Naive thymus-derived CD4-positive, alpha-beta T cell (primary cell): ENCODE data around the gene IFNAR2. TPM values are rescaled to one million over a fixed set of nuclear protein-coding genes. Genes with fewer than 3 reads are reported as not detected.
A peak's percentile ranks its signal among the peaks of the same experiment; 100 is the strongest.

Experiments used
- ATAC-seq: fragments of 150-1000 bp; cut with Tn5 transposase; 2 replicates; pipeline ENCODE4 v1.10.0; 2021; ENCODE audit warnings: mild to moderate bottlenecking, moderate library complexity
- CTCF ChIA-PET: fragments of 350-600 bp; sonication (Branson Sonifier 250); formaldehyde crosslinking; loops from one replicate; lab custom pipeline; 2021; ENCODE audit warnings: antibody characterized with exemption; lab: Charles Lee
- POLR2A ChIA-PET: fragments of 350-600 bp; sonication (Branson Sonifier 250); formaldehyde crosslinking; loops from one replicate; lab custom pipeline; 2021; ENCODE audit warnings: antibody characterized with exemption, inconsistent platforms; lab: Charles Lee
- DNase-seq, 9 donors: peaks; one replicate each; pipeline versions ENCODE4 v3.0.0 to v3.0.0-alpha.2; 2020 to 2022; ENCODE audit warnings: mixed read lengths in 1 of 9
- H3K27ac ChIP-seq: one replicate; pipeline ENCODE4 v1.7.0; 2013; ENCODE audit warnings: mild to moderate bottlenecking, low read depth, low read length, moderate library complexity
- H3K27me3 ChIP-seq, 2 donors: one replicate each; pipeline ENCODE4 v1.7.0; 2013; ENCODE audit warnings: low read length in 2 of 2, mild to moderate bottlenecking in 2 of 2, moderate library complexity in 2 of 2; ENCODE audit not compliant: control insufficient read depth in 2 of 2, insufficient read depth in 2 of 2
- H3K36me3 ChIP-seq, 3 experiments: 1 replicate in 2 of 3; 2 replicates in 1 of 3; pipeline ENCODE4 v1.7.0; 2013; ENCODE audit warnings: low read length in 3 of 3, mild to moderate bottlenecking in 3 of 3, moderate library complexity in 1 of 3; ENCODE audit not compliant: insufficient read depth in 3 of 3, control insufficient read depth in 2 of 3
- H3K4me1 ChIP-seq, 2 donors: one replicate each; pipeline ENCODE4 v1.7.0; 2013; ENCODE audit warnings: low read length in 2 of 2, mild to moderate bottlenecking in 2 of 2, moderate library complexity in 1 of 2; ENCODE audit not compliant: control insufficient read depth in 2 of 2, insufficient read depth in 2 of 2
- H3K4me3 ChIP-seq: 2 replicates; pipeline ENCODE4 v1.7.0; 2013; ENCODE audit warnings: mild to moderate bottlenecking, low read length
- H3K9me3 ChIP-seq, 3 experiments: 1 replicate in 2 of 3; 2 replicates in 1 of 3; pipeline ENCODE4 v1.7.0; 2013; ENCODE audit warnings: low read length in 3 of 3; ENCODE audit not compliant: control insufficient read depth in 2 of 3
- H3K27ac Mint-ChIP-seq, 9 donors: one replicate each; pipeline ENCODE4 v1.8.0; 2020 to 2022; ENCODE audit warnings: mixed read lengths in 9 of 9, mild to moderate bottlenecking in 8 of 9, moderate library complexity in 5 of 9, inconsistent platforms in 2 of 9
- H3K27me3 Mint-ChIP-seq, 5 donors: one replicate each; pipeline ENCODE4 v1.8.0; 2021 to 2022; ENCODE audit warnings: mixed read lengths in 5 of 5, mild to moderate bottlenecking in 1 of 5
- H3K36me3 Mint-ChIP-seq, 5 donors: one replicate each; pipeline ENCODE4 v1.8.0; 2020 to 2022; ENCODE audit warnings: mixed read lengths in 5 of 5, mild to moderate bottlenecking in 3 of 5, inconsistent platforms in 1 of 5
- H3K4me1 Mint-ChIP-seq, 7 donors: one replicate each; pipeline ENCODE4 v1.8.0; 2020 to 2022; ENCODE audit warnings: mixed read lengths in 7 of 7, mild to moderate bottlenecking in 3 of 7, inconsistent platforms in 1 of 7
- H3K4me3 Mint-ChIP-seq, 10 donors: one replicate each; pipeline ENCODE4 v1.8.0; 2020 to 2022; ENCODE audit warnings: mild to moderate bottlenecking in 10 of 10, mixed read lengths in 10 of 10, moderate library complexity in 6 of 10, inconsistent platforms in 2 of 10
- H3K9me3 Mint-ChIP-seq, 11 donors: one replicate each; pipeline ENCODE4 v1.8.0; 2020 to 2022; ENCODE audit warnings: mixed read lengths in 11 of 11, mild to moderate bottlenecking in 4 of 11, inconsistent platforms in 1 of 11, moderate library complexity in 1 of 11
- intact Hi-C, 2 donors: fragments of 100-400 bp; cut with micrococcal nuclease; formaldehyde crosslinking; loops; one replicate each; pipeline ENCODE4 v1.15.1; 2023
- polyA plus RNA-seq, 2 donors: library from polyadenylated mRNA; unstranded; fragments of 300-500 nt; fragmentation: Illumina TruSeq; gene quantifications; one replicate each; pipeline ENCODE4 v1.2.3, GENCODE V29; 2021
- total RNA-seq, 6 experiments: library from RNA in 5 of 6; stranded (reverse) in 5 of 6; gene quantifications; 1 replicate in 5 of 6; 2 replicates in 1 of 6; pipeline ENCODE4 v1.2.3 and lab custom pipeline; 2021 to 2026

Gene IFNAR2
- total and polyA plus RNA-seq, 7 experiments from 2014 or later: 44.9 to 90.2 (median 77.3) TPM

- DNase-seq: no peak
- Histone ChIP-seq H3K36me3 (peaks cover 18 to 38% (median 20%) of the 10 kb centered on the region in 3 experiments), H3K27me3 (no peaks in the 10 kb centered on the region), H3K4me3 (peak overlapping the region; percentile 19), H3K27ac (peak overlapping the region; percentile 12), H3K9me3 (no peaks in the 10 kb centered on the region), H3K4me1 (peaks cover 36 to 77% of the 10 kb centered on the region in 2 donors)
- ChIA-PET CTCF (interaction anchor here (0.9 kb wide), 1 partner anchor 47 kb away, joined by 3 read pairs; no protein-coding TSS in a partner anchor), POLR2A (interaction anchor here (0.6 to 2.0 kb wide), 6 partner anchors 10 to 117 kb away, joined by 3 to 6 read pairs (median 4); partner anchors contain the start of gene IL10RB)
- ATAC-seq: peak; percentile 45
- peaks cover 55 to 90% (median 84%) of the 10 kb centered on the region in 7 donors for H3K4me1 Mint-ChIP-seq
- no peaks in the 10 kb centered on the region for H3K27me3 Mint-ChIP-seq
- H3K4me3 Mint-ChIP-seq: peak overlapping the region; percentile 22 to 76 (median 64)
- no peaks in the 10 kb centered on the region for H3K9me3 Mint-ChIP-seq
- intact Hi-C loops: no loop called here
- H3K27ac Mint-ChIP-seq: peak overlapping the region; percentile 63 to 93 (median 82)
- H3K36me3 Mint-ChIP-seq: peaks cover 21 to 63% (median 54%) of the 10 kb centered on the region in 5 donors
Observed at GRCh38 chr21:33244082-33244778, 14.5 kb downstream of the IFNAR2 start.

GRCh38 chr21:33244779-33245105 is 15.0 kb downstream of the IFNAR2 start:
- H3K4me3 Mint-ChIP-seq: peak overlapping the region in 9 of 10 donors; percentile 7 to 76 (median 61)
- CTCF ChIA-PET: interaction anchor here (0.9 kb wide), 1 partner anchor 48 kb away, joined by 3 read pairs; no protein-coding TSS in a partner anchor
- ATAC-seq: peak; percentile 26

GRCh38 chr21:33245289-33245918 is 15.7 kb downstream of the IFNAR2 start:
- Histone ChIP-seq H3K27me3 (no peaks in the 10 kb centered on the region), H3K4me1 (peaks cover 26 to 73% of the 10 kb centered on the region in 2 donors), H3K4me3 (no peak overlapping the region), H3K27ac (peak overlapping the region; percentile 18), H3K36me3 (peaks cover 24 to 50% (median 28%) of the 10 kb centered on the region in 3 experiments), H3K9me3 (no peaks in the 10 kb centered on the region)
- H3K9me3 Mint-ChIP-seq: no peaks in the 10 kb centered on the region
- no peaks in the 10 kb centered on the region for H3K27me3 Mint-ChIP-seq
- ATAC-seq (no peak), DNase-seq (no peak)
- peaks cover 52 to 92% (median 86%) of the 10 kb centered on the region in 7 donors for H3K4me1 Mint-ChIP-seq
- intact Hi-C loops: no loop called here
- H3K36me3 Mint-ChIP-seq: peaks cover 21 to 72% (median 59%) of the 10 kb centered on the region in 5 donors
- H3K27ac Mint-ChIP-seq: peak overlapping the region; percentile 63 to 94 (median 86)
- peak overlapping the region in 9 of 10 donors; percentile 7 to 76 (median 61) for H3K4me3 Mint-ChIP-seq
- CTCF ChIA-PET: interaction anchor here (1.0 to 1.1 kb wide), 2 partner anchors 15 to 49 kb away, joined by 3 read pairs; partner anchors contain the start of gene IFNAR2
- POLR2A ChIA-PET: interaction anchor here (0.7 to 1.2 kb wide), 3 partner anchors 9 to 79 kb away, joined by 3 to 4 read pairs (median 4); partner anchors contain the start of gene IFNAR1

More at GRCh38 chr21:33244779-33245105, 15.0 kb downstream of the IFNAR2 start:
- H3K36me3 Mint-ChIP-seq: peaks cover 21 to 65% (median 57%) of the 10 kb centered on the region in 5 donors
- H3K9me3 Mint-ChIP-seq: no peaks in the 10 kb centered on the region
- peaks cover 55 to 92% (median 86%) of the 10 kb centered on the region in 7 donors for H3K4me1 Mint-ChIP-seq
- Histone ChIP-seq H3K27ac (peak overlapping the region; percentile 18), H3K36me3 (peaks cover 20 to 43% (median 23%) of the 10 kb centered on the region in 3 experiments), H3K4me1 (peaks cover 31 to 78% of the 10 kb centered on the region in 2 donors), H3K4me3 (no peak overlapping the region), H3K9me3 (no peaks in the 10 kb centered on the region), H3K27me3 (no peaks in the 10 kb centered on the region)
- intact Hi-C loops: no loop called here
- POLR2A ChIA-PET: interaction anchor here (0.6 to 1.4 kb wide), 4 partner anchors 11 to 117 kb away, joined by 3 to 4 read pairs (median 4); no protein-coding TSS in a partner anchor
- no peak for DNase-seq
- H3K27me3 Mint-ChIP-seq: no peaks in the 10 kb centered on the region
- peak overlapping the region; percentile 63 to 93 (median 82) for H3K27ac Mint-ChIP-seq

- Histone ChIP-seq H3K4me1 (peaks cover 17 to 67% of the 10 kb centered on the region in 2 donors), H3K36me3 (peaks cover 28 to 61% (median 35%) of the 10 kb centered on the region in 3 experiments), H3K27me3 (no peaks in the 10 kb centered on the region), H3K27ac (peak overlapping the region; percentile 54), H3K4me3 (no peak overlapping the region), H3K9me3 (no peaks in the 10 kb centered on the region)
- Mint-ChIP-seq H3K27ac (peak overlapping the region; percentile 43 to 94 (median 82)), H3K27me3 (no peaks in the 10 kb centered on the region), H3K9me3 (no peaks in the 10 kb centered on the region), H3K4me1 (peaks cover 54 to 88% (median 85%) of the 10 kb centered on the region in 7 donors), H3K36me3 (peaks cover 30 to 82% (median 68%) of the 10 kb centered on the region in 5 donors), H3K4me3 (peak overlapping the region in 9 of 10 donors; percentile 29 to 65 (median 54))
- intact Hi-C loops: no loop called here
- DNase-seq (no peak), ATAC-seq (no peak)
- CTCF ChIA-PET: interaction anchor here (1.1 kb wide), 1 partner anchor 50 kb away, joined by 3 read pairs; no protein-coding TSS in a partner anchor
- POLR2A ChIA-PET: interaction anchor here (0.7 to 1.9 kb wide), 4 partner anchors 15 to 62 kb away, joined by 3 to 6 read pairs (median 4); partner anchors contain the start of gene IFNAR2
Observed at GRCh38 chr21:33246506-33246905, 16.8 kb downstream of the IFNAR2 start.

- CTCF ChIA-PET: interaction anchor here (0.8 kb wide), 1 partner anchor 47 kb away, joined by 3 read pairs; no protein-coding TSS in a partner anchor
- peak overlapping the region; percentile 54 for H3K27ac ChIP-seq
Observed at GRCh38 chr21:33246963-33247362, 17.2 kb downstream of the IFNAR2 start.

More at GRCh38 chr21:33246963-33247362, 17.2 kb downstream of the IFNAR2 start:
- no peaks in the 10 kb centered on the region for H3K9me3 ChIP-seq
- POLR2A ChIA-PET: interaction anchor here (1.0 to 1.9 kb wide), 4 partner anchors 16 to 42 kb away, joined by 3 to 6 read pairs (median 4); partner anchors contain the start of gene IFNAR2
- H3K9me3 Mint-ChIP-seq: no peaks in the 10 kb centered on the region
- H3K4me1 Mint-ChIP-seq: peaks cover 51 to 84% (median 81%) of the 10 kb centered on the region in 7 donors
- no peak for DNase-seq
- H3K27me3 Mint-ChIP-seq: no peaks in the 10 kb centered on the region
- no peak overlapping the region for H3K4me3 ChIP-seq
- peaks cover 29 to 84% (median 66%) of the 10 kb centered on the region in 5 donors for H3K36me3 Mint-ChIP-seq
- peaks cover 17 to 63% of the 10 kb centered on the region in 2 donors for H3K4me1 ChIP-seq
- no peaks in the 10 kb centered on the region for H3K27me3 ChIP-seq
- peak overlapping the region; percentile 47 to 94 (median 89) for H3K27ac Mint-ChIP-seq
- peaks cover 31 to 65% (median 37%) of the 10 kb centered on the region in 3 experiments for H3K36me3 ChIP-seq
- intact Hi-C loops: loop anchor here in 1 of 2 donors (1.0 kb wide), 1 partner anchor 16 kb away; no protein-coding TSS in a partner anchor
- no peak for ATAC-seq
- H3K4me3 Mint-ChIP-seq: peak overlapping the region; percentile 25 to 65 (median 52)
